ENCODE measurements around the gene NANOG.
"Not testable (repeated sequence)": the region's sequence is repeated elsewhere in the genome, so short reads cannot be mapped to it uniquely, and the experiment has no call there.

NANOG gene

DNA sequence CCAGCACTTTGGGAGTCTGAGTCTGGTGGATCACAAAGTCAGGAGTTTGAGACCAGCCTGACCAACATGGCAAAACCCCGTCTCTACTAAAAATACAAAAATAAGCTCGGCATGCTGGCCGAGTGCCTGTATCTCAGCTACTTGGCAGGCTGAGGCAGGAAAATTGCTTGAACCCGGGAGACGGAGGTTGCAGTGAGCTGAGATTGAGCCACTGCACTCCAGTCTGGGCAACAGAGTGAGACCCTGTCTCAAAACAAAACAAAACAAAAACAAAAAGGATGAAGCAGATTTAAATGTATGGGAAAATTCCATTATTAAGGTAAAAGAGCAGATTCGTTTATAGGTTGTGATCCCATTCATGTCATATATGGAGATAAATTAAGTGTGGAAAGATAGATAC, 17.1 kb downstream of the NANOG start:
- H3K9ac ChIP-seq (ENCODE audit: low read depth, low read length); H3K27ac ChIP-seq (ENCODE audit: low read length); H3K4me3 ChIP-seq (ENCODE audit: low read length); H3K9me3 ChIP-seq (ENCODE audit: insufficient read depth, low read depth, low read length); H3K27me3 ChIP-seq (ENCODE audit: insufficient read depth, low read length); H3K4me1 ChIP-seq (ENCODE audit: insufficient read depth, low read length): not testable (repeated sequence)
- peaks cover 20% of the 10 kb centered on the region for H3K36me3 ChIP-seq (ENCODE audit: insufficient read depth, low read depth, low read length)

DNA sequence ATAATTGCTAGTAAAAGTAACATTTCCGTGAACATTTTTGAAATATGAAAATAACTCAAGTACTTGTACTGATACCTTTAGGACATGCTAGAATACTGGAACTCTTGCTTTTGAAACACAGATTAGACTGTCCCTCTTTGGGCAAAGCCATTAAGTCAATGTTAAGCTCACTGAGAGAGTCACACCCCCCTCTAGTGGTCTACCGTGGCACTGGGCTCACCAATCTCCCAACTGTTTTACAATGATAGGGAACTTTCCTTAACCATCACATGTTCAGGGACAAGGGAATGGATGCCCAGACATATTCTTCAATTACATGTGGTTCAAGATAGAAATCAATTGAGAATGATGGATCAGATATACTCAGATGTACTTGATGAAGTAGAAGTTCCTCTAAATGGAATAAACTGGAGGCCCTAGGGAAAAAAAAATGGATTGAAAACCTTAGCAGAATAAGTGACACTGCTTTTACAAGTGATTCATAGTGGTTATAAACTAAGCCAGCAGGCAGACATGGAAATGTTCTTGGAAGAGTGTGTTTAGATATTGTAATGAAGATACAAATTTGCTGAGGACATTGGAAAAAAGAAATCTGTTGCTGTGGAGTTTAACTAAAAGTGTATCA, 17.8 kb downstream of the NANOG start:
- no peaks in the 10 kb centered on the region for H3K4me1 ChIP-seq (ENCODE audit: insufficient read depth, low read length)
- H3K36me3 ChIP-seq (ENCODE audit: insufficient read depth, low read depth, low read length): peaks cover 16% of the 10 kb centered on the region
- no peak overlapping the region for H3K9ac ChIP-seq (ENCODE audit: low read depth, low read length)
- H3K9me3 ChIP-seq (ENCODE audit: insufficient read depth, low read depth, low read length): no peaks in the 10 kb centered on the region
- H3K27me3 ChIP-seq (ENCODE audit: insufficient read depth, low read length): no peaks in the 10 kb centered on the region
- no peak overlapping the region for H3K27ac ChIP-seq (ENCODE audit: low read length)
- no peak overlapping the region for H3K4me3 ChIP-seq (ENCODE audit: low read length)

DNA sequence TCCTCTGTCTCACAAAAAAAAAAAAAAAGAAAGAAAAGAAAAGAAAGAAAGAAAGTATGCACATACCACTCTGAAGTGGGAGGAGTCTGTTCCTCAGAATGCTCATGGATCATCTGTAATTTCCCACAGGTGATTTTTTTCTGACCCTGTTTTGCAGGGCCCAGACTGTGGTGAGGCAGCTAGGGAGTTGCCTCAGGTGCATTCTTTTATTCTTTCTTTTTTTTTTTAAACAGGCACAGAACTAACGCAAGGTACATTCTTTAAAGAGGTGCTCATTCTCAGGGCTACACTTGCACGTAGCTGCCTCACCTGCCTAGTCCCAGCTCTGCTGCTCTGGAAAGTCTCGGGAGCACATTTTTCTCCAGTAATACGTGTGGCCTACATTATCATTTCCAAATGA, 36.6 kb downstream of the NANOG start:
- H3K4me1 ChIP-seq (ENCODE audit: insufficient read depth, low read length); H3K4me3 ChIP-seq (ENCODE audit: low read length); H3K9me3 ChIP-seq (ENCODE audit: insufficient read depth, low read depth, low read length); H3K9ac ChIP-seq (ENCODE audit: low read depth, low read length); H3K36me3 ChIP-seq (ENCODE audit: insufficient read depth, low read depth, low read length); H3K27me3 ChIP-seq (ENCODE audit: insufficient read depth, low read length); H3K27ac ChIP-seq (ENCODE audit: low read length): not testable (repeated sequence)

- H3K27ac ChIP-seq (ENCODE audit: low read length); H3K4me1 ChIP-seq (ENCODE audit: insufficient read depth, low read length); H3K9me3 ChIP-seq (ENCODE audit: insufficient read depth, low read depth, low read length); H3K27me3 ChIP-seq (ENCODE audit: insufficient read depth, low read length); H3K4me3 ChIP-seq (ENCODE audit: low read length); H3K36me3 ChIP-seq (ENCODE audit: insufficient read depth, low read depth, low read length); H3K9ac ChIP-seq (ENCODE audit: low read depth, low read length): not testable (repeated sequence)
Observed at GRCh38 chr12:7829737-7830136, 40.5 kb downstream of the NANOG start.

DNA sequence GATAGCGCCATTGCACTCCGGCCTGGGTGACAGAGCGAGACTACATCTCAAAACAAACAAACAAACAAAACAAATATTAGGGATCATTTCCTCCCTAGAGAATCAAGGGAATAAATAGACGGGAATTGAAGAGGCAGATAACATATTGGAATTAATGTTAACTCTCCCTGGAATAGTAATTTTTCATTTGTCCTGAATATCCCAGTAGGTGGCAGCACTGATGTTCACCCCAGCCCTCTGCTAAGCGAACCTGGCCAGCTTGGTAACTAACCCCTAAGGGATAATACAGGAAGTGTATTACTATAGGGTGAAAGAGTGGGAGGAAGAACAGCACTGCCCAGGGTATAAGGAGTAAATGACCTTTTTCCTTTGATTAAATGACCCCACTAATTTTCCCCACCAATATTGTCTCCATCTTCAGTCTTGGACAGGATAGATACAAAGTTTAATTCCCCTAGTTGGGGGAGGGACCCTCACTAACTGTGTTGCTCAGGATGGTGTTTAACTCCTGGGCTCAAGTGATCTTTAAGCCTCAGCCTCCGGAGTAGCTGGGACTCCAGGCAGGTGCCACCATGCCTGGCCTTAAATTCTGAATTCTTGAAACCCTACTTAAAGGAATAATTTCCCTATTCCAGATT, 43.0 kb downstream of the NANOG start:
- H3K27ac ChIP-seq (ENCODE audit: low read length): no peak overlapping the region
- no peak overlapping the region for H3K9ac ChIP-seq (ENCODE audit: low read depth, low read length)
- H3K4me1 ChIP-seq (ENCODE audit: insufficient read depth, low read length): 0 out of 2 replicates have a peak, but pooled peaks cover 3% of the 10 kb centered on the region
- no peaks in the 10 kb centered on the region for H3K36me3 ChIP-seq (ENCODE audit: insufficient read depth, low read depth, low read length)
- H3K9me3 ChIP-seq (ENCODE audit: insufficient read depth, low read depth, low read length): no peaks in the 10 kb centered on the region
- H3K4me3 ChIP-seq (ENCODE audit: low read length): no peak overlapping the region
- H3K27me3 ChIP-seq (ENCODE audit: insufficient read depth, low read length): no peaks in the 10 kb centered on the region

DNA sequence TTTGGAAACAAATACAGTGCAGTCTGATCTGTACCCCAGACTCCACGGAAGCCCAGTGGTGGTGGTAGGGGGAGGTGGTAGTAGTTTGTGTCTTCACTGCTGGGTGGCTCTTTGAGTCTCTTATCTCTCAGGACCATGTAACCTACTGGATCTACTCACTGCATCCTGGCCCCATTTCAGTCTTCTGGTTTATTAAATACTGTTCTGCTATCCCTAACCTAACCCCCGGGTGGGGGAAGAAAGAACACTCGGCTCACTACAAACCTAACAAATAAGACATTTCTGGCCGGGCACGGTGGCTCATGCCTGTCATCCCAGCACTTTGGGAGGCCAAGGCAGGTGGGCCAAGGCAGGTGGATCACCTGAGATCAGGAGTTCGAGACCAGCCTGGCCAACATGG, 44.0 kb downstream of the NANOG start:
- H3K4me1 ChIP-seq (ENCODE audit: insufficient read depth, low read length); H3K36me3 ChIP-seq (ENCODE audit: insufficient read depth, low read depth, low read length): not testable (repeated sequence)

GRCh38 chr12:7833831-7834230, 44.6 kb downstream of the NANOG start:
- no peaks in the 10 kb centered on the region for H3K36me3 ChIP-seq (ENCODE audit: insufficient read depth, low read depth, low read length)
- H3K4me1 ChIP-seq (ENCODE audit: insufficient read depth, low read length): 0 out of 2 replicates have a peak, but pooled peaks cover 3% of the 10 kb centered on the region
- H3K27ac ChIP-seq (ENCODE audit: low read length): no peak overlapping the region
- H3K9me3 ChIP-seq (ENCODE audit: insufficient read depth, low read depth, low read length): no peaks in the 10 kb centered on the region
- H3K27me3 ChIP-seq (ENCODE audit: insufficient read depth, low read length): no peaks in the 10 kb centered on the region
- no peak overlapping the region for H3K4me3 ChIP-seq (ENCODE audit: low read length)
- H3K9ac ChIP-seq (ENCODE audit: low read depth, low read length): no peak overlapping the region

More for the DNA sequence above, 44.0 kb downstream of the NANOG start:
- not testable (repeated sequence) for H3K9me3 ChIP-seq (ENCODE audit: insufficient read depth, low read depth, low read length); H3K4me3 ChIP-seq (ENCODE audit: low read length); H3K27ac ChIP-seq (ENCODE audit: low read length); H3K27me3 ChIP-seq (ENCODE audit: insufficient read depth, low read length); H3K9ac ChIP-seq (ENCODE audit: low read depth, low read length)

DNA sequence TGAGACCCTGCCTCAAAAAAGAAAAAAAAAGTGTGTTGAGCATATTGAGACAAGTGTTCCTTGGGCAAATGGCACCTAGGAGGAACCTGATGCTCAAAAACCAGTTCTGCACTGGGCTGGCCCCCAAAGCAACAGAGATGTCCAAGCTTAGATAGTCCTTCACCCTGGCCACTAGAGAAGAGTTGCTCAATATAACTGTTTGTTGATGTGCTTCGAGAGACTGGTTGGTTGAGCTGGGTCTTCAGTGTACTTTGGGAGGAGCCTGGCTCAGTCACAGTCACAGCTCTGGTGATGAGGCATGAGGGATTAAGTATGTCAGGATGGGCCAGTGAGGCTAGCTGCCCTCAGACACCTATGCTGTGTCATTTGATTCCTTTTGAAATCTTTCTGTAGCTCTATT, 45.5 kb downstream of the NANOG start:
- Histone ChIP-seq H3K36me3 (ENCODE audit: insufficient read depth, low read depth, low read length) (no peaks in the 10 kb centered on the region), H3K4me1 (ENCODE audit: insufficient read depth, low read length) (0 out of 2 replicates have a peak, but pooled peaks cover 3% of the 10 kb centered on the region), H3K9me3 (ENCODE audit: insufficient read depth, low read depth, low read length) (no peaks in the 10 kb centered on the region), H3K27ac (ENCODE audit: low read length) (no peak overlapping the region), H3K9ac (ENCODE audit: low read depth, low read length) (no peak overlapping the region), H3K27me3 (ENCODE audit: insufficient read depth, low read length) (no peaks in the 10 kb centered on the region), H3K4me3 (ENCODE audit: low read length) (no peak overlapping the region)

DNA sequence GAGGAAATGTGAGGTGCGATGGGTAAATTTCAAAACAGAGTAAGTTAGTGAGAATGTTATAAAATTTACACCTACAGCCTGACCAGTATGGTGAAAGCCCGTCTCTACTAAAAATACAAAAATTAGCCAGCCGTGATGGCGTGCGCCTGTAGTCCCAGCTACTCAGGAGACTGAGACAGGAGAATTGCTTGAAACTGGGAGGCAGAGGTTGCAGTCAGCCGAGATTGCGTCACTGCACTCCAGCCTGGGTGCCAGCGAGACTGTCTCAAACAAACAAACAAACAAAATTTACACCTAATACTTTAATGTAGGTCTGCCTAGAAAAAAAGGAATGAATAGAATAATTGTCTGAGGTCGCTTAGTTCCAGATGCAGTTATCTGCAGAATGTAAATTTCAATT, 45.9 kb downstream of the NANOG start:
- Histone ChIP-seq H3K27ac (ENCODE audit: low read length) (no peak overlapping the region), H3K4me1 (ENCODE audit: insufficient read depth, low read length) (0 out of 2 replicates have a peak, but pooled peaks cover 3% of the 10 kb centered on the region), H3K9me3 (ENCODE audit: insufficient read depth, low read depth, low read length) (no peaks in the 10 kb centered on the region), H3K4me3 (ENCODE audit: low read length) (no peak overlapping the region), H3K27me3 (ENCODE audit: insufficient read depth, low read length) (no peaks in the 10 kb centered on the region), H3K36me3 (ENCODE audit: insufficient read depth, low read depth, low read length) (no peaks in the 10 kb centered on the region), H3K9ac (ENCODE audit: low read depth, low read length) (no peak overlapping the region)

DNA sequence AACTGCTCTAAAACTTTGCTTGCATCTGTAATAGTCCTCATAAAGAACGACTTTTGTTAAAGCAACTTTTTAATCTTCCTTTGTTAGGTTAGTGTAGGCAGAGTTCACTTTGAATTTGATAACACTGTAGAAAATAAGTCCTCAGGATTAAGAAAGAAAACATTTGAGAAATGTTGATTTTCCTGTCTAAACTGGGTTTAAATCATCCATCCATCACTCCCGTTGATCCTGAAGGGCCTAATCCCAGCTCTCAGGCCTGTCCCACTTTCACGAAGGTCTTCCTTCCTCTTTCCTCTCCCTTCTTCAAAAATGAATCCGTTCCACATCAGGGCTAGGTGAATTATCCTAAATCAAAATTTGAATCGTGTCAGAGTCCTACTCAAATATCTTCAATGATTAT, 46.6 kb downstream of the NANOG start:
- Histone ChIP-seq H3K4me3 (ENCODE audit: low read length) (no peak overlapping the region), H3K27me3 (ENCODE audit: insufficient read depth, low read length) (no peaks in the 10 kb centered on the region), H3K9ac (ENCODE audit: low read depth, low read length) (no peak overlapping the region), H3K9me3 (ENCODE audit: insufficient read depth, low read depth, low read length) (no peaks in the 10 kb centered on the region), H3K4me1 (ENCODE audit: insufficient read depth, low read length) (0 out of 2 replicates have a peak, but pooled peaks cover 3% of the 10 kb centered on the region), H3K36me3 (ENCODE audit: insufficient read depth, low read depth, low read length) (no peaks in the 10 kb centered on the region), H3K27ac (ENCODE audit: low read length) (no peak overlapping the region)

GRCh38 chr12:7837366-7837765, 48.2 kb downstream of the NANOG start:
- H3K27ac ChIP-seq (ENCODE audit: low read length): no peak overlapping the region
- H3K27me3 ChIP-seq (ENCODE audit: insufficient read depth, low read length): no peaks in the 10 kb centered on the region
- H3K9ac ChIP-seq (ENCODE audit: low read depth, low read length): no peak overlapping the region

GRCh38 chr12:7839226-7839625, 50.0 kb downstream of the NANOG start:
- not testable (repeated sequence) for H3K9me3 ChIP-seq (ENCODE audit: insufficient read depth, low read depth, low read length); H3K27me3 ChIP-seq (ENCODE audit: insufficient read depth, low read length); H3K4me1 ChIP-seq (ENCODE audit: insufficient read depth, low read length); H3K27ac ChIP-seq (ENCODE audit: low read length); H3K9ac ChIP-seq (ENCODE audit: low read depth, low read length); H3K4me3 ChIP-seq (ENCODE audit: low read length); H3K36me3 ChIP-seq (ENCODE audit: insufficient read depth, low read depth, low read length)

More at GRCh38 chr12:7837366-7837765, 48.2 kb downstream of the NANOG start:
- Histone ChIP-seq H3K9me3 (ENCODE audit: insufficient read depth, low read depth, low read length) (no peaks in the 10 kb centered on the region), H3K4me1 (ENCODE audit: insufficient read depth, low read length) (peaks cover 2% of the 10 kb centered on the region; the same call in 1 of the 2 replicates), H3K36me3 (ENCODE audit: insufficient read depth, low read depth, low read length) (no peaks in the 10 kb centered on the region), H3K4me3 (ENCODE audit: low read length) (no peak overlapping the region)

Data from iPS-20b (cell line).